Kidney (tissue), 14 donors: ENCODE results near the gene PDE4D. TPM values are rescaled to one million over a fixed set of nuclear protein-coding genes. Genes with fewer than 3 reads are reported as not detected.

ENCODE experiments used
- DNase-seq, 5 donors: peaks; one replicate each; pipeline ENCODE4 v3.0.0-alpha.2; 2013 to 2020
- FAIRE-seq: peaks from 2 replicates; lab custom pipeline; 2012; peaks lifted over from hg19 to GRCh38; lab: Jason Lieb, UNC
- H3K27ac ChIP-seq, 2 donors: one replicate each; pipeline ENCODE4 v1.7.0; 2013; ENCODE audit warnings: low read depth in 2 of 2, low read length in 2 of 2, inconsistent platforms in 1 of 2
- H3K27me3 ChIP-seq: one replicate; pipeline ENCODE4 v1.7.1; 2013; ENCODE audit warnings: low read length, inconsistent platforms; ENCODE audit not compliant: control insufficient read depth, insufficient read depth
- H3K36me3 ChIP-seq, 3 donors: one replicate each; pipeline versions ENCODE4 v1.7.0 to v1.7.1; 2013; ENCODE audit warnings: low read length in 3 of 3, control low read depth in 1 of 3, inconsistent platforms in 1 of 3; ENCODE audit not compliant: insufficient read depth in 3 of 3, control insufficient read depth in 2 of 3
- H3K4me1 ChIP-seq, 3 donors: one replicate each; pipeline versions ENCODE4 v1.7.0 to v1.7.1; 2013; ENCODE audit warnings: low read length in 3 of 3, inconsistent platforms in 1 of 3, low read depth in 1 of 3; ENCODE audit not compliant: control insufficient read depth in 2 of 3, insufficient read depth in 2 of 3
- H3K4me3 ChIP-seq, 3 donors: one replicate each; pipeline versions ENCODE4 v1.7.0 to v1.8.1; 2013; ENCODE audit warnings: low read length in 3 of 3, control low read depth in 1 of 3, inconsistent platforms in 1 of 3
- H3K9ac ChIP-seq, 3 donors: one replicate each; pipeline versions ENCODE4 v1.7.0 to v1.7.1; 2013; ENCODE audit warnings: low read length in 3 of 3, control low read depth in 1 of 3, inconsistent platforms in 1 of 3
- H3K9me3 ChIP-seq, 3 donors: one replicate each; pipeline versions ENCODE4 v1.7.0 to v1.7.1; 2013; ENCODE audit warnings: low read length in 3 of 3, control low read depth in 1 of 3, inconsistent platforms in 1 of 3; ENCODE audit not compliant: control insufficient read depth in 2 of 3, insufficient read depth in 1 of 3
- CTCF ChIP-seq: IDR thresholded peaks from 3 replicates; pipeline ENCODE4 v1.5.1; 2012; ENCODE audit warnings: mild to moderate bottlenecking, moderate library complexity, borderline replicate concordance; ENCODE audit not compliant: insufficient read depth; ENCODE audit errors: extremely low read depth
- intact Hi-C: fragments of 100-400 bp; cut with DNase I; formaldehyde crosslinking; loops from one replicate; pipeline ENCODE4 v1.11.1; 2022
- polyA plus RNA-seq: library from polyadenylated mRNA; stranded (reverse); fragments of 350-450 nt; fragmentation: Illumina TruSeq; extraction: RNeasy Lipid Tissue Mini Kit (QIAGEN cat#74804); gene quantifications from one replicate; pipeline ENCODE4 v1.2.3, GENCODE V29; 2014; ENCODE audit warnings: low read depth, low replicate concordance; ENCODE audit not compliant: insufficient read depth
- total RNA-seq: library from RNA; stranded (reverse); fragmentation: NEBNext Ultra II Directional; extraction: Animal tissue kit (Norgen Biotek cat#: 25700); gene quantifications from one replicate; pipeline ENCODE4 v1.2.1, GENCODE V29; 2021
- donor health status: control.
- donor health status: control.
- donor health status: control.
- donor health status: control.
- donor health status: control.
- donor health status: DM: yes; HTN: yes; CAD: no.
- donor health status: Normal renal cell carcinoma (clear cell type).

Gene PDE4D
- total and polyA plus RNA-seq, 2 donors from 2014 or later: 9.2 to 78.9 TPM

DNA sequence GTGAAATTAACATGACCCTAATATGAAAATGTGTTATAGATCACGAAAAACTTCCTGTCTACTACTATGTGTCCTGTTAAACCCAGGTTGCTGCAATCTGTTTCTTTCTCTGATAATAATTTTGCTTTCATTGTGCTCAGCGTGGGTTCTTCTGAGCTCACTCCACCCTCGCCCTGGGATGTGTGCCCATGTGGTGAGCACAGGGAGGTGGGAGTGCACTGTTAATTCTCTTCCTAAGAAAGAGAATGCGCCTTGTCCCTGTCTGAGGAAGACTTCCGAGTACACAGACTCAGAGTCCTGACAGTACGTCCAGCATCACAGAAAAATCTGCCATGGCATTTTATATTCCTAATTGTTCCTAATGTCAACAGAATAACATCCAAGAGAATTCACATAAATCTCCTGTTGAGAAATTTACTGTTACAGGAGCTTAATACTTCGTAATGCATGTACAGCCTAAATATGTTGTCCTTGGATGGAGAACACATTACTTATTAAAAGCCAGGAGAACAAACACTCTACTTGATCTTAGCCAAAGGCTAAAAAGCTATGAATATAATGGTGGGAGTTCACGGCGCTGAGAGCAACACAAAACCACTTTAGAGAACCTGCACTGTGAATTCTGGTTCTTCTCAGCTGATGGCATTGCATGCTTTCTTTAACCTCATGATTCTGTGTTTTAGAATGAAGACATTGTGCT is 102.6 kb downstream of the PDE4D start:
- no peak for DNase-seq
- intact Hi-C loops: loop anchor here (10.0 kb wide), 1 partner anchor 406 kb away; no protein-coding TSS in a partner anchor
- Histone ChIP-seq H3K4me1 (peaks cover 0 to 2% (median 0%) of the 10 kb centered on the region in 3 donors), H3K9ac (no peak overlapping the region), H3K36me3 (no peaks in the 10 kb centered on the region), H3K27ac (peak overlapping the region in 1 of 2 donors; percentile 42), H3K9me3 (no peaks in the 10 kb centered on the region), H3K27me3 (no peaks in the 10 kb centered on the region), H3K4me3 (no peak overlapping the region)
- no peak for TF ChIP-seq CTCF
- FAIRE-seq: no peak

- no peaks in the 10 kb centered on the region for H3K36me3 ChIP-seq
- no peaks in the 10 kb centered on the region for H3K9me3 ChIP-seq
- peak overlapping the region in 1 of 2 donors; percentile 42 for H3K27ac ChIP-seq
- H3K27me3 ChIP-seq: no peaks in the 10 kb centered on the region
- no peak overlapping the region for H3K9ac ChIP-seq
- TF ChIP-seq CTCF: no peak
- no peak overlapping the region for H3K4me3 ChIP-seq
- no peak for DNase-seq
- FAIRE-seq: no peak
- intact Hi-C loops: loop anchor here (10.0 kb wide), 1 partner anchor 406 kb away; no protein-coding TSS in a partner anchor
- peaks cover 0 to 2% (median 0%) of the 10 kb centered on the region in 3 donors for H3K4me1 ChIP-seq
These were observed 103.2 kb downstream of the PDE4D start for GRCh38 chr5:59790376-59790775.

DNA sequence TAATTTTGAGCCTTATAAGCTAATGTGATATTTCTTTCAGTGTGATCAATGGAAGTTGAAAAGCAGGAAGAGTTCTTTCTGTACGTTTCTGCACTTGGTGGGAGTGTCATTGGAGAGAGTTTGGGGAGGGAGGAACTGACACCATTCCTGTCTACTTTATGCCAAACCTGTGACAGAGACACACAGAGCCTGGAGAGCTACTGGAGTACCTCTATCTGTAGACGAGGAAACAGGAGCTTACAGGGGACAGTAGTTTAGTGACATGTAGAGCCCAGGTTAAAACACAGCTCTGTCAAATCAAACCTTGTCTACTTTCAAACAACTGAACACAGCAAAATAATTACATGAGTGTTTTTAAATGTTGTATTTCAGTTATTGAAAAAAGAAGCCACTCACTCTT is 103.6 kb downstream of the PDE4D start:
- TF ChIP-seq CTCF: no peak

More for the DNA sequence above, 103.6 kb downstream of the PDE4D start:
- Histone ChIP-seq H3K4me1 (peaks cover 0 to 2% (median 0%) of the 10 kb centered on the region in 3 donors), H3K9ac (no peak overlapping the region), H3K9me3 (no peaks in the 10 kb centered on the region), H3K36me3 (no peaks in the 10 kb centered on the region), H3K27me3 (no peaks in the 10 kb centered on the region), H3K4me3 (no peak overlapping the region), H3K27ac (no peak overlapping the region)
- intact Hi-C loops: loop anchor here (10.0 kb wide), 1 partner anchor 405 kb away; no protein-coding TSS in a partner anchor
- DNase-seq: no peak
- FAIRE-seq: no peak
